ENCODE results near the gene GABRB1. TPM values are rescaled to one million over a fixed set of nuclear protein-coding genes. Genes with fewer than 3 reads are reported as not detected.

The GABRB1 gene
- total RNA-seq, 1 experiment from 2014 or later, result not detected

Other genes starting within 250 kb of the GABRB1 start
- gene COX7B2, start 122.3 kb upstream of the GABRB1 start, total RNA-seq (2021; ENCODE audit: unreplicated experiment), result not detected
- not detected for gene GABRA4, start 38.0 kb upstream of the GABRB1 start, total RNA-seq (2021; ENCODE audit: unreplicated experiment)

Data from HCT116 (cell line).